ENCODE measurements around the gene TENT4B. TPM values are rescaled to one million over a fixed set of nuclear protein-coding genes. Genes with fewer than 3 reads are reported as not detected.

Gene TENT4B
- polyA plus RNA-seq, 1 of the 3 experiments (the other 2 are of a cell fraction), result 5.6 TPM

Small RNA genes lying within 50 kb of the gene (small RNA-seq; reads per million reads assigned to genes)
- gene RF00156, result 0 reads per million in 7 experiments
- gene RPL10P14, result 0 reads per million in 7 experiments

Other genes starting within 250 kb of the TENT4B start
- 19.2 and 21.6 TPM in 2 replicates for gene CNEP1R1, start 128.1 kb upstream of the TENT4B start, polyA plus RNA-seq (2012; rRNA removed)
- 10.1 and 12.9 TPM in 2 replicates for gene HEATR3, start 87.3 kb upstream of the TENT4B start, polyA plus RNA-seq (2012; rRNA removed)
- gene ADCY7, start 113.2 kb downstream of the TENT4B start, polyA plus RNA-seq (2012; rRNA removed), result 13.8 and 14.3 TPM in 2 replicates
- 31.6 and 32.9 TPM in 2 replicates for gene BRD7, start 215.7 kb downstream of the TENT4B start, polyA plus RNA-seq (2012; rRNA removed)

Data from SK-N-SH (cell line).